Fibroblast of mammary gland (primary cell): ENCODE results near the gene APCDD1.

Experiments
- DNase-seq: peaks from one replicate; pipeline ENCODE4 v3.0.0-alpha.2; 2010; ENCODE audit warnings: low read depth
- H3K4me3 ChIP-seq: 2 replicates; pipeline ENCODE4 v1.5.1; 2011; ENCODE audit warnings: low read depth, mild to moderate bottlenecking, low read length, moderate library complexity; ENCODE audit not compliant: control insufficient read depth
- TF ChIP-seq, protein P1 (sequence below): conservative IDR thresholded peaks from 2 replicates; pipeline ENCODE4 v1.5.1; 2011; ENCODE audit warnings: low read depth, low read length, inconsistent platforms; ENCODE audit not compliant: control insufficient read depth, insufficient read depth

APCDD1 gene

DNA sequence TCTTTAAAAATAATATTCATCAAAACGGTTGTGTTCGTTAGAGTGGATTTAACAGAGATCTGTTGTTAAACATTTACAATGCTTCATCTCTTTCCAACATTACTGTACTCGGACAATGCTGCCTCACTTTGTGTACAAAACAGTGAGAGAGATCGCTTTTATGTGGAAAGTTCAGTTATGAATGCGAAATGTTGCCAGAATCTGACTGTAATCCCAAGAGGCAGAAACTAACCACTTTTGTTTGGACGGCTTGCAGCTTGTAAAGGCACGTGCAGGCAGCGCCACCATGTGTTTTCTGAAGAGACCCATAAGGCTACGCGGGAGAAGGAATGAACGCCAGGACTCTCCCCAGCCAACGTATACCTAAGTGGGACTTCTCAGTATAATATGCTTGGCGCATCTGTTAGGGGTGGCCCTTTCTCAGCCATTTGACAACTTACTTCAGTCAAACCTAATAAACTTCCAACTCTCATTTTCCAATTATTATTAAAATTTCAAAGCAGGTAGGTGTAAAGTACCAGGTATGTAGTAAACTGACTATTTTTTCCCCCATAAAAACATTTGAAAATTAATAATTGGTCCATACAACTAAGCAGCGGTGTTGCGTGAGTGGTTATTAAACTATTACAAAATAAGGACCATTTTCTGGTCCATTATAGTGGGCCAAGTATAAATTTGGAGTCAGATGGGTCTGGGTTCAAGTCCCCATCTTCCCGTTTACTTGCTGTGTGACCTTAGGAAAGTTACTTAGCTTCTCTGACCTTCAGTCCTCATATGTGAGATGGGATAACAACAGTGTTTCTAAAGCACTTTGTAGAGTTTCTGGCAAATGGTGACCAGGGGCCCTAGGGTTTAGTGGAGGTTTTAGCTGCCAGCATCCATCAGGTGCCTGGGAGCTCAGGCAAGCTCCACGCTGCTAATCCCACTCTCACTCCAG lies 65.8 kb downstream of the APCDD1 start:
- TF ChIP-seq, protein P1, sequence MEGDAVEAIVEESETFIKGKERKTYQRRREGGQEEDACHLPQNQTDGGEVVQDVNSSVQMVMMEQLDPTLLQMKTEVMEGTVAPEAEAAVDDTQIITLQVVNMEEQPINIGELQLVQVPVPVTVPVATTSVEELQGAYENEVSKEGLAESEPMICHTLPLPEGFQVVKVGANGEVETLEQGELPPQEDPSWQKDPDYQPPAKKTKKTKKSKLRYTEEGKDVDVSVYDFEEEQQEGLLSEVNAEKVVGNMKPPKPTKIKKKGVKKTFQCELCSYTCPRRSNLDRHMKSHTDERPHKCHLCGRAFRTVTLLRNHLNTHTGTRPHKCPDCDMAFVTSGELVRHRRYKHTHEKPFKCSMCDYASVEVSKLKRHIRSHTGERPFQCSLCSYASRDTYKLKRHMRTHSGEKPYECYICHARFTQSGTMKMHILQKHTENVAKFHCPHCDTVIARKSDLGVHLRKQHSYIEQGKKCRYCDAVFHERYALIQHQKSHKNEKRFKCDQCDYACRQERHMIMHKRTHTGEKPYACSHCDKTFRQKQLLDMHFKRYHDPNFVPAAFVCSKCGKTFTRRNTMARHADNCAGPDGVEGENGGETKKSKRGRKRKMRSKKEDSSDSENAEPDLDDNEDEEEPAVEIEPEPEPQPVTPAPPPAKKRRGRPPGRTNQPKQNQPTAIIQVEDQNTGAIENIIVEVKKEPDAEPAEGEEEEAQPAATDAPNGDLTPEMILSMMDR, result peak; percentile 89

DNA sequence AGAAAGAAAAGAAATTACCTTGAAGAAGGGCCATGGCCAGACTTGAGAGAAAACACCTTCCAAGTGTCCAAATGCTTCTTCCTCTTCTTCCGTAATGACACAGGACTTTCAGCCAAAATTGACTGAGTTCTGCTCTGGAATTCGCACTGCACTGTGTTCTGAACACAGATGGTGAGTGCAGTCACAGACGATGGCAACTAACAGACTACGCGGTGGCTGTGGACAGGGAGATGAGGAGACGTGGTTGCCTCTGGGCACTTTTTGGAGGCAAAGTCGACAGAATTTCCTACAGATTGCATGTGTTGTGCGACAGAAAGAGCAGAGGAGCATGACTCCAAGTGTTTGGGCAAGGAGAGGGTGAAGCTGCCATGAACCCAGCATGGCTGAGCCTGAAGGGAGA lies 67.1 kb downstream of the APCDD1 start:
- DNase-seq, result no peak
- H3K4me3 ChIP-seq, result no peak overlapping the region
- TF ChIP-seq, protein P1, result no peak

More for the DNA sequence above, 65.8 kb downstream of the APCDD1 start:
- peak; percentile 97 for DNase-seq
- H3K4me3 ChIP-seq, result peak overlapping the region; percentile 10

DNA sequence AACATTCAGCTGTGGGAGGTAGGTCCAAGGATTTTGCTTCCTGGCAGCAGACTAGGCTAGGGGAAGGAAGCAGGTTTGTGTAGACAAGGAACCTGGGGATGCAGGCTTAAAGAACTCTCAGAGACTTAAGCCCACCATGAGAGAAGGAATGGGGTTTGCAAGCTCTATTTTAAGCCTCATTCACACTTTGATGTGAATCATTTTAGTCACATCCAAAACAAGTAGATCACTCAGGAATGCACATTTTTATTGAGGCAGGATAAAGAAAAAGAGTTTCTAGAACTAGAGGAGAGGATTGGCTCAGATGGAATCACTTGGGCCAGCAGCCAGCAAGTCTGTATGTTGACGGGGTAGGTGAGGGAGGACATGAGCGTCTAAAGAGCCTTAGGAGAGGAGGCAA lies 68.1 kb downstream of the APCDD1 start:
- no peak overlapping the region for H3K4me3 ChIP-seq
- TF ChIP-seq, protein P1, result no peak
- DNase-seq, result no peak

DNA sequence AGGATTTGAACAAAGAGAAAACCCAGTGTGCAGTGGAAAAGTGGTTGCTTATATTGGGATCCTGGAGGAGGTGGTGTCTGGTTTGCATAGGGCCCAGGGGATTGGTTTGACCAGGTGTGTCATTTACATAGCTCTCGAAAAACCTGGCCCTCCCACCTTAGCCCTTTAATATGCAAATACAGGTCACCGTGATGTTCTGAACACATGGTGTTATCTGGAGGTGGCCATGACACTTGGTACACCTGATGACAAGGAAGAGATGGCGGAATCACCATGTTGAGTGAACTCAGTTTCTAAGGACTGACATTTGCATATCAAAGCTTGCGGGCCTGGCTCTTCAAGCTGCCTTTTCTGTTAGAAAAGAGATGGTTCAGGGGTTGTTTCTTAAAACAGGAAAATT lies 69.1 kb downstream of the APCDD1 start:
- TF ChIP-seq, protein P1, result no peak
- no peak overlapping the region for H3K4me3 ChIP-seq
- no peak for DNase-seq

DNA sequence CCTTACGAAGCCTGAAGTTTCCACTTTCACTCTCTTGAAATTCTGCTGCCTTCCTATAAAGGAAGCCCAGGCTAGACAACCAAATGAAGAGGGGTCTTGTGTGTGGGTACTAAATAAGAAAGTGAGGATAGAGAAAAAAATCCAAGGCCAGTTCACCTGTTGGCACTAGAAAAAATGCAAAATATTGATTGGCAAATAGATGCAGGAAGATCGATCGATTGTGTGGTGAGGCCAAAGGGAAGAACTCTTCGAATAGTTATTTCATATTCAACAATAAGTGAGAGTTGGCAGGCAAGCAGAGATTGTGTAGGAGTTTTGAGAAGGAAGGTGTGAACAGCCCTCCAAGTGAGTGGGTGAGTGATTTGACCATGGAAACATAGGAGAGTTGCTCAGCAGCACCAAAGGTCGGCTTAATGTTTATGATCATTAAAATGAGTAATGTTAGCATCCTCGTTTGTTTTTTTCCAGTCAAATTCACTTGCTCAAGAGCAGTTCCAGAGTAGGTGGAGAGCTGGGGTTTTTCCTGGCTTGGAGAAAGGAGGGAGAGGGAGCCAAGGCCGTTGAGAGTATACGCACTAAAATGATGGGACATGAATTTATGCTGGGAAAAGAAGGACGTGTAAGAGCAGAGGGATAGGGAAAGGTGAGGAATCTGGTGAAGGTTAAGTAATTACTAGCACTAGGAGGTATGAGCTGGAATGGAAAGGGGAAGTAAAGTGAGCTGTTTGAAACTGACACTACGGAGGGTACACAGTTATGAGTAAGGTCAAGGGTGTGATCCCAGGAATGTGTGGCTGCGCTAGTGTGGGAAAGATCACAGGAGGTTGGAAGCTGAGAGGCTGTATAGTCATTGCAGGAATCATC lies 70.3 kb downstream of the APCDD1 start:
- TF ChIP-seq, protein P1, result no peak
- H3K4me3 ChIP-seq, result peak overlapping the region; percentile 95
- peak; percentile 80 for DNase-seq

DNA sequence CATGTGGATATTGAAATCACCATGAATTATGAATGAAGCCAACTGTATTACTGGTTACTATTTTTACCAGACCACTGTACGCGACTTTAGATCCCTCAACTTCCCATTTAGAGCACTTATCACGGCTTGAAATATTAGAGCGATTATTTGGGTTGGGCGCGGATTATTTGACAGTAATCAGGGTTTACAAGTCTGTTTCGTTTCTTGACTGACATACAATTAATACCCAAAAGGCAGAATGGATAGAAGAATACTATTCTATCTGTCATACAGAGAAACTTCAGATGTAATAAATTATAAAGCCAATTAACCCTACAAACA lies 70.9 kb downstream of the APCDD1 start:
- no peak for DNase-seq
- peak overlapping the region; percentile 95 for H3K4me3 ChIP-seq

More for the DNA sequence above, 70.9 kb downstream of the APCDD1 start:
- TF ChIP-seq, protein P1, result no peak
